Measurements from ENCODE around the gene SORL1.

GRCh38 chr11:121665206-121665838 is 213.2 kb downstream of the SORL1 start:
- TF ChIP-seq CTCF (conservative IDR thresholded peaks at IDR 0.05) (no peak), EZH2 (IDR thresholded peaks at IDR 0.05; ENCODE audit: low read depth) (no peak)
